Activated CD8-positive, alpha-beta memory T cell treated with anti-CD3 and anti-CD28 coated beads, Interleukin-2, amount 50 U/mL, for 24 hours (primary cell): ENCODE data around the gene PKD1.

Experiments
- DNase-seq: peaks from one replicate; pipeline ENCODE4 v3.0.0-alpha.2; 2020; ENCODE audit errors: extremely low read depth

Gene PKD1

GRCh38 chr16:2087748-2088631 lies 47.7 kb downstream of the PKD1 start:
- no peak for DNase-seq

- no peak for DNase-seq
Measured at GRCh38 chr16:2086812-2087747, 48.6 kb downstream of the PKD1 start.

GRCh38 chr16:2086106-2086742 lies 49.5 kb downstream of the PKD1 start:
- DNase-seq: no peak

- no peak for DNase-seq
Measured at GRCh38 chr16:2085669-2086068, 50.0 kb downstream of the PKD1 start.

GRCh38 chr16:2084895-2085625 lies 50.6 kb downstream of the PKD1 start:
- DNase-seq: no peak

GRCh38 chr16:2083876-2084780 lies 51.6 kb downstream of the PKD1 start:
- DNase-seq: no peak

GRCh38 chr16:2083409-2083808 lies 52.3 kb downstream of the PKD1 start:
- no peak for DNase-seq

GRCh38 chr16:2082983-2083364 lies 52.7 kb downstream of the PKD1 start:
- no peak for DNase-seq

- DNase-seq: no peak
Measured at GRCh38 chr16:2082171-2082982, 53.3 kb downstream of the PKD1 start.

- no peak for DNase-seq
Measured at GRCh38 chr16:2081201-2082084, 54.3 kb downstream of the PKD1 start.

GRCh38 chr16:2079991-2080390 lies 55.7 kb downstream of the PKD1 start:
- DNase-seq: no peak

GRCh38 chr16:2079311-2079800 lies 56.3 kb downstream of the PKD1 start:
- DNase-seq: no peak

- DNase-seq: no peak
Measured at GRCh38 chr16:2078691-2079090, 57.0 kb downstream of the PKD1 start.

GRCh38 chr16:2078096-2078495 lies 57.6 kb downstream of the PKD1 start:
- no peak for DNase-seq

GRCh38 chr16:2077696-2078095 lies 58.0 kb downstream of the PKD1 start:
- DNase-seq: no peak

GRCh38 chr16:2077016-2077415 lies 58.7 kb downstream of the PKD1 start:
- no peak for DNase-seq

GRCh38 chr16:2076072-2076865 lies 59.4 kb downstream of the PKD1 start:
- DNase-seq: no peak

GRCh38 chr16:2075631-2076030 lies 60.1 kb downstream of the PKD1 start:
- DNase-seq: no peak
